Amniotic stem cell (primary cell): ENCODE measurements around the gene ZCWPW1.
"Not testable (repeated sequence)": the region's sequence is repeated elsewhere in the genome, so short reads cannot be mapped to it uniquely, and the experiment has no call there.

Experiments
- DNase-seq: peaks from one replicate; lab custom pipeline; 2025; lab: John Stamatoyannopoulos, UW

Gene ZCWPW1

DNA sequence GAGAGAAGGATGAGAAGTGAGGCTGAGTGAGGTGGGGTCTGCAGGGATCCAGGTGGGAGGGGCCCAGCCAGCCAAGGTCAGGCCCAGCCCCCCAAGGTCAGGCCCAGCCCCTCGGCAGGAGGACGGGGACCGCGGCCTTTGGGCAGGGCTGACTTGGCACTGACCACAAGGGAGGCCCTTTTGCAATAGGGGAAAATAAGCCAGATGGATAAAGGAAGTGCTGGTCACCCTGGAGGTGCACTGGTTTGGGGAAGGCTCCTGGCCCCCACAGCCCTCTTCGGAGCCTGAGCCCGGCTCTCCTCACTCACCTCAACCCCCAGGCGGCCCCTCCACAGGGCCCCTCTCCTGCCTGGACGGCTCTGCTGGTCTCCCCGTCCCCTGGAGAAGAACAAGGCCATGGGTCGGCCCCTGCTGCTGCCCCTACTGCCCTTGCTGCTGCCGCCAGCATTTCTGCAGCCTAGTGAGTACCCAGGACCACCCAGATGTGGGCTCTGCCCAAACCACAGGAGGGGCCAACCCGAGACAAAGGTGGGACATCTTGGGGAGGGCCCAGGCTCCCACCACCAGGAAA is 55.2 kb downstream of the ZCWPW1 start, which contains the start of gene PILRA:
PILRA (plus strand) TSS at position 227 of the 571 bp plus-strand sequence; CDS start at position 397, 170 bp downstream.
- DNase-seq, result no peak

DNA sequence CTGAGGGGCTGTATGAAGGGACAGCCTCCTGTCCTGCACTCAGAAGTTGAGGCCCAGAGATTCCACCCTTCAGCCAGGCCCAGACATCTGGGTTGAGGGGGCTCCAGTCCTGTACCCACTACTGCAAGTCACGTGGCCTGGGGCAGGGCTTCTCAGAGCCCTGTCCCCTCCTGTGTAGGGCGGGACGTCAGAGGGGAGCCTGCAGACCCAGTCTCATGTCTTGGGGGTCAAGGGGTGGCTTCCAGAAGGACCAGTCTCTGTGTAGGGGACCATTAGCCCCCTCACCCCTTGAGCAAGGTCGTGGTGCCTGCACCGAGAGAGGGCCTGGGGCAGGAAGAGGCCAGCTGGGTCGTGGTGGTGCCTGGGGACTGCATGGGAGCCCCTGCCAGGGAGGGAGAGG is 55.8 kb downstream of the ZCWPW1 start:
- no peak for DNase-seq

DNA sequence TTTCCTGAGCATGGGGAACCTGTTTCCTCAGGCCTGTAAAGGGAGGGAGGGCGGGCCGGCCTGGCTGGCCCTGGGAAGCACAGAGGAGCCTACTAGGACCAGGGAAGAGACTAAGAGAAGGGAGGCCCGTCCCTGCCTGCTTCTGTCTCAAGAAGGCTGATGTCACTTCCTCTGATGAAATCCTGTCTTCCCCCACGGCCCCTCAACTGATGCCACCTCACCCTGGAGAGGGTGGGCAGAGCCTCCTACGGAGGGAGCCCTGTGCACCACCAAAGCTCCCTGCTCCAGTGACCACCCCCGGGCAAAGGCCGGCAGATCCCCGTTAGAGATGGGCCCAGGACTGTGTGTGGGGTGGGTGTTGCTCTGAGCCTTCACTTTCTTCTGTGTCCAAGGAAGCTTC is 56.2 kb downstream of the ZCWPW1 start:
- DNase-seq, result no peak

DNA sequence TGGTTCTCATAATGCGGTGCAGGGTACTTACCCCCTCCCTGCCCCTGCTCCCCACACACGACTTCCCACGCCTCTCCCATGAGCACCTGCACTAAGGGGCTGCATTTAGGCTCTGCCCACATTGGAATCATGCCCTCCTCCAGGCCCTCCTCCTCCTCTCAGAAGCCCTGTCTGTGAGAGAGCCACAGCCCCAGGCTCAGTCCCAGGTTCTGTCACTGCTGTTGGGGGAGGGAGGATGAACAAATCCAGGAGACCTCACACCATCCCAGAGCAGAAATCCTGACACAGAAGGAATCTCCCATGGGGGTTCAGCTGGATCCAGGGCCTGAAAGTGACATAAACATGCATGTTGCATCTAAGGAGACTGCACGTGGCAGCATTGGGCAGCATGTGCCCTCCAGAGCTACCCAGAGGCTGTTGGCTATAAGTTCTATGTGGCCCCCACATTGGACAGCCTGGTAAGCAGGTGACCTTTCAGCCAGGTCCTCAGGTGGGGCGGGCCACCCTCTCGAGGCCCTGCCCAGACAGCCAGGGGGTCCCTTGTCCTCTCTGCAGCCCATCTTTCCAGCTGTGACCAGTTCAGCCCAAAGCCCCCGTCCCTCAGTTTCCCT is 56.8 kb downstream of the ZCWPW1 start:
- no peak for DNase-seq

DNA sequence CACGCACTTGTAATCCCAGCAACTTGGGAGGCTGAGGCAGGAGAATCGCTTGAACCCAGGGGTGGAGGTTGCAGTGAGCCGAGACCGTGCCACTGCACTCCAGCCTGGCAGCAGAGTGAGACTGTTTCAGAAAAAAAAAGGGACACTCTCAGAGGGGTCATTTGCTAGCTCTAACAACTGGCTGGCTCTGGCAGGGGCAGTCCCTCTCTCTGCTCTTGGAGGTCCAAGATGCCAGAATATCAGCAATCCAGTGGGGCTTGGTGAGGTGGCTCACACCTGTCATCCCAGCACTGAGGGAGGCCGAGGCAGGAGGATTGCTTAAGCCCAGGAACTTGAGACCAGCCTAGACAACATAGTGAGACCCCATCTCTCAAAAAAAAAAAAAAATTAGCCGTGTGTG is 57.8 kb downstream of the ZCWPW1 start:
- no peak for DNase-seq

DNA sequence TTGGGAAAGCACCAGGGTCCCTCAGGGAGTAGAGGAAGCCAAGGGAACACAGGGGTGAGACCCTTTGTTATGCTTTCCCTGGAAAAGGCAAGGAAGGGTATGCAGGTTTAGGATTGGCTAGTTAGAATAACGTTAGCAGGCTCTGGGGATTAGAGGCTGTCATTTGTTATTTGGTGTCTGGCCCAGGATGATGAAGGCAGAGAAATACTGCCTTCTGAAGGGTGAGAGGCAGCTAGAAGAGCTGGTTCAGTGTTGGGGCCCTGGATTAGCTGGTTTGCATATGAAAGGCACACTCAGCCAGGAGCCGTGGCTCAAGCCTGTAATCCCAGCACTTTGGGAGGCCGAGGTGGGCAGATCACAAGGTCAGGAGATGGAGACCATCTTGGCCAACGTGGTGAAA is 58.2 kb downstream of the ZCWPW1 start:
- no peak for DNase-seq

DNA sequence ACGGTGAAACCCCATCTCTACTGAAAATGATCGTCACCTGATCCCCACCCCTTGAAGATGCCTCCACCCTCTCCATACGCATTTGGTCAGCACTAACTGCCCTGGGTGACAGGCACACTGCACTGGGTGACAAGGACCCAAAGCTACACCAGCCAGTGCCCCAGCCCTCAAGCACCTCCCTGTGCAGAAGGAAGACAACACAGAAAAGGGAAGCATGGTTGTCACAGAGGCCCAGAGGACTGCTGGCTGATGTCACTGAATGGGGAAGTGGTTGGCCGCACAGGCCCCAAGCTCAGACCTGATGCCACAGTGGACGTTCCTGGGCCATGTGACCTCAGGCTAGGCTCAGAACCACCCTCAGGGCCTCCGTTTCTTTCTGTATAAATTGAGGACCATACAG is 59.4 kb downstream of the ZCWPW1 start:
- no peak for DNase-seq

DNA sequence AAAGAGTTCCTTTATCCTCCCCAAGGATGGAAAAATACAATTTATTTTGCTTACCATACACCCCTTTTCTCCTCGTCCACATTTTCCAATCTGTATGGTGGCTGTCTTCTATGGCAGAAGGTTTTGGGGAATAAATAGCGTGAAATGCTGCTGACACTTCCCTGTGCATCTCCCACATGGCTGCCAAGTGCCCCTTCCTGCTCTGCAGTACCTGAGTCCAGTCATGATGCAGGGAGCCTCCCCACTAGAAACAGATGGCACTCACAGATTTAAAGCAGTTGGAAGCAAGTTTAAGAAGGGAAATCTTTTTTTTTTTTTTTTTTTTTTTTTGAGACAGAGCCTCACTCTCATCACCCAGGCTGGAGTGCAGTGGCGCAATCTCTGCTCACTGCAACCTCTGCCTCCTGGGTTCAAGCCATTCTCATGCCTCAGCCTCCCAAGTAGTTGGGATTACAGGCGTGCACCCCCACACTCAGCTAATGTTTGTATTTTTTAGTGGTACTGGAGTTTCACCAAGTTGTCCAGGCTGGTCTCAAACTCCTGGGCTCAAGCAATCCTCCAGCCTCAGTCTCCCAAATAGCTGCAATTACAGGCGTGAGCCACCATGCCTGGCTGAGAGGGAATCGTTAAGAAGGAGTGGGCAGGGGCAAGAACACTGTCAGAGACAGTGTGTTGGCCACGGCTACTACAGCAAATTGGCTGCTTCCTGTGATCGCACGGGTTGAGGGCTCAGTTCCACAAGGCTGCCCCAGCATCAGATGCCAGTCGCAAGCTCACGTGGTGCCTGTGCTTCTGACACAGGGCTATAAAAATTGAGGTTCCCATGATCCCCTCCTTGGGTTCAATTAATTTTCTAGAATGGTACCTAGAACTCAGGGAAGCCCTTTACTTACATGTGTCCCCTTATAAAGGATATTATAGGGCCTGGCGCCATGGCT is 60.6 kb downstream of the ZCWPW1 start:
- DNase-seq, result no peak

DNA sequence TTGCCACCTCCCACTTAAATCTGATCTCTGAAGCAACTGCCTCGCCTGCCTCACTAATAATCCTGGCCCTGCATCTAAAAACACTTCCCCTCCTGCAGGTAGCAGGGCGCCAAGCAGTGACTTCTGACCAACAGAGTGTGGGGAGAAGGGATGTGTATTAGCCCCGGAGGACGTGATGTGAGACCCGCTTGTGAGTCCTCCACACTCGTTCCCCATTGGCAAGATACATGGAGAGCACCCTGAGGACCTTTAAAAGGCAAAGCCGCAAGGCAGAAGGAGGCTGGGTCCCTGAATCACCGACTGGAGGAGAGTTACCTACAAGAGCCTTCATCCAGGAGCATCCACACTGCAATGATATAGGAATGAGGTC is 61.3 kb downstream of the ZCWPW1 start:
- no peak for DNase-seq

DNA sequence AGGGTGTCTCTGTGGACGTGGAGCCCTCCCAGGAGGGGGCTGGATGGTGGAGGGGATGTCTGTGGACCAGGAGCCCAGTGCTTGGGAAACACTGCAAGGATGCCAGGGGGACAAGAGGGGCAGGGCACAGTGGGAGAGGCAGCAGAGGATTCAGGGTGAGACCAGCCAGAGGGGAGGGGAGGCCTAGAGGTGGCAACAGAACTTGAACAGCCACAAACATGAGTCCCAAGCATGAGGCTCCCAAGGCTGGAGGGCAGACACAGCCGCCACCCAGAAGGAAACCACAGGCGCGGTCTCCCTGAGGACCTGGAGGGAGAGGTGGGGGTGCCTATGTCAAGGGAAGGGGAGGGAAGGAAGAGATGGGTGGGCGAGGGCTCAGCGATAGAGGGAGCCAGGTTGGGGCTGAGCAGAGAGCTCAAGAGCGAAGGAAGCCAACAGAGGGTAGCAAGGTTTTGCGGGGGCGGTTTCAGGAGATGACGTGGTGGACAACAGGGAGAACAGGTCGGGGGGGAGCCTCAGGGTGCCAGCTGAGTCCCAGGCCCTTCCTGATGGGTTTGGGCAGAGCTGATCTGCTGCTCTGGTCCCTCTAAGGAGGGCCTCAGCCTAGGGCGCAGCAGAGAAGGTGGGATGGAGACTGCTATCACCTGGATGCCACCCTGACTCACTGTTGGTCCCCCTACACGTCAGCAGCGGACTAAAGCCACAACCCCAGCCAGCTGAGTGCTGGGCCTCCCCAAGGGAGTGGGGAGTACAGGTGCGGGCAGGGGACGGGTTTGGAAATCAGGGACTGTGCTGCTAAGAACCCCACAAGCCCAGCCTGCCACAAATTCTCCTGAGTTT is 61.9 kb downstream of the ZCWPW1 start:
- DNase-seq, result no peak

DNA sequence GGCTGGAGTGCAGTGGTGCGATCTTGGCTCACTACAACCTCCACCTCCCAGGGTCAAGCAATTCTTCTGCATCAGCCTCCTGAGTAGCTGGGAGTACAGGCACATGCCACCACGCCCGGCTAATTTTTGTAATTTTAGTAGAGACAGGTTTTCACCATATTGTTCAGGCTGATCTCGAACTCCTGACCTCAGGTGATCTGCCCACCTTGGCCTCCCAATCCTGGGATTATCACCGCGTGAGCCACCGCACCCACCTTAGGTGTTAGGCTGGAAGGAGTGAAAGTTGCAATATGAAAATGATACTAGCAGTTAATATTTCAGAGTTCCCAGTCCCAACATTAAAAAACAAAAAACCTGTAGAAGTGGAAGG is 62.5 kb downstream of the ZCWPW1 start:
- not testable (repeated sequence) for DNase-seq

DNA sequence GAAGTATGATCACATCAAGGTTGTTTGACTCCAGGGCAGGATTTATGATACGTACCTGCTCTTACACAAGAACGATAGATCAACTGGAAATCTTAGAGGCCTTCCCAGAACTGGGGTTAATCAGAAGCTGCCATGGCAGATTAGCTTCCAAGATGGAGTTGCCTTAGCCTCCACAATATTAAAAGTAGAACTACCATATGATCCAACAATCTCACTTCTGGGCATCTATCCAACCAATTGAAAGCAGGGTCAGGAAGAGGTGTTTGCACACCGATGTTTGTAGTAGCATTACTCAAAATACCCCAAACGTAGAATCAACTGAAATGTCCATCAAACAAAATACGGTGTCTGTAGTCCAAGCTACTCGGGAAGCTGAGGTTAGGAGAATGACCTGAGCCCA is 64.0 kb downstream of the ZCWPW1 start:
- no peak for DNase-seq

DNA sequence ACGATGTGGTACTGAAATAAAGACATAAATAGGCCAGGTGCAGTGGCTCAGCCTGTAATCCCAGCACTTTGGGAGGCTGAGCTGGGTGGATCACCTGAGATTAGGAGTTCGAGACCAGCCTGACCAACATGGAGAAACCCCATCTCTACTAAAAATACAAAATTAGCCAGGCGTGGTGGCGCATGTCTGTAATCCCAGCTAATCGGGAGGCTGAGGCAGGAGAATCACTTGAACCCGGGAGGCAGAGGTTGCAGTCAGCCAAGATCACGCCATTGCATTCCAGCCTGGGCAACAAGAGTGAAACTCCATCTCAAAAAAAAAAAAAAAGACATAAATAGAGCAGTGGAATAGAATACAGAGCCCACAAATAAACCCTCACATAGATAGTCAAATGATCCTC is 64.7 kb downstream of the ZCWPW1 start:
- not testable (repeated sequence) for DNase-seq

DNA sequence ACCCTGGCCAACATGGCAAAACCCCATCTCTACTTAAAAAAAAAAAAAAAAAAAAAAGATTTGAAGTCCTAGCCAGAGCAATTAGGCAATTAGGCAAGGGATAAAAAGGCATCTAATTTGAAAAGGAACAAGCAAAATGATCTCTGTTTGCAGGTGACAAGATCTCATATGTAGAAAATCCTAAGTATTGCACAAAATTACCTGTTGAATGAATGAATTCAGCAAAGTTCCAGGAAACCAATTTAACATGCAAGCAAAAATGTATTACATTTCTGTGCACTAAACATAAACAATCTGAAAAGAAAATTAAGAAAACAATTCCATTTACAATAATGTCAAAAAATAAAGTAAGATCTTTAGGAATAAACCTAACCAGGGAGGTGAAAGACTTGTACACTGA is 65.4 kb downstream of the ZCWPW1 start:
- no peak for DNase-seq

DNA sequence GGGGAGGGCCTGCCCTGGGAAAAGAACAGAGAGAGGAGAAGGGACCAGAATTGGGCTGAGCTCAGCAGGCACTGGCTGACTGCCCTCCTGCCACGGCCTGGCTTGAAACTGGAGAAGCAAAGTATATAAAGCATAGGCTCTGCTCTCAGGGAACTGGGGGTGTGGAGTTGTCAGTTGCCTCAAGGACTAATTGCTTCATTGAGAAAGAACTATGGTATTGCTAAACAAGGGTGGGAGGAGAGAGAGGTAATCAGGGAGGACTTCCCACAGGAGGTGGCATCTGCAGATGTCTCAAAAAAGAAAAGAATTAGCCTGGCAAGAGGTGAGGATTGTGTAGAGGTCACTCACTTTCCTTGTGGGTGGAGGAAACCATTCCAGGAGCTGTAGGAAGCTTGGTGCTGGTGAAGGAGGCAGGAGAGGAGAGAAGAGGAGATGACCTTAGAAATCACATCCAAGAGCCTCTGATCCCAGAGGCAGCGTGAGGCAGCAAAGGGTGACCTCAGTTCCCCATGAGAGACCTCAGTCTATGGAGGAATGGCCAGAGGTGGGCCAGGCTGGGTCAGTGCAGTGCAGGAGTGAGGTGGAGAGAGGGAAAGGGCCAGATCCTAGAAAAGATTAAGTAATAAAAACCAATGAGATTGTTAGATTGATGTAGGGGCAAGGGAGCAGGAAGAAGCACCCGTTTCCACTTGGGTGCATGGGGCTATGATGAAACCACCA is 68.2 kb downstream of the ZCWPW1 start:
- DNase-seq, result no peak

DNA sequence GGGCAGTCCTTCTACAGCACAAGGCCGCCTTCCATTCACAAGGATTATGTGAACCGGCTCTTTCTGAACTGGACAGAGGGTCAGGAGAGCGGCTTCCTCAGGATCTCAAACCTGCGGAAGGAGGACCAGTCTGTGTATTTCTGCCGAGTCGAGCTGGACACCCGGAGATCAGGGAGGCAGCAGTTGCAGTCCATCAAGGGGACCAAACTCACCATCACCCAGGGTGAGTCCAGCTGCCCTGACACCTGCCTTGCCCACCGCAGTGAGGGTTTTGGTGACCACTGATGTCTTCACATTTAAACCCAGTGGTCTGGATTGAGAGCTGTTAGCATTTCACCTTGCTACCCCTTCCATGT is 69.7 kb downstream of the ZCWPW1 start:
- no peak for DNase-seq

DNA sequence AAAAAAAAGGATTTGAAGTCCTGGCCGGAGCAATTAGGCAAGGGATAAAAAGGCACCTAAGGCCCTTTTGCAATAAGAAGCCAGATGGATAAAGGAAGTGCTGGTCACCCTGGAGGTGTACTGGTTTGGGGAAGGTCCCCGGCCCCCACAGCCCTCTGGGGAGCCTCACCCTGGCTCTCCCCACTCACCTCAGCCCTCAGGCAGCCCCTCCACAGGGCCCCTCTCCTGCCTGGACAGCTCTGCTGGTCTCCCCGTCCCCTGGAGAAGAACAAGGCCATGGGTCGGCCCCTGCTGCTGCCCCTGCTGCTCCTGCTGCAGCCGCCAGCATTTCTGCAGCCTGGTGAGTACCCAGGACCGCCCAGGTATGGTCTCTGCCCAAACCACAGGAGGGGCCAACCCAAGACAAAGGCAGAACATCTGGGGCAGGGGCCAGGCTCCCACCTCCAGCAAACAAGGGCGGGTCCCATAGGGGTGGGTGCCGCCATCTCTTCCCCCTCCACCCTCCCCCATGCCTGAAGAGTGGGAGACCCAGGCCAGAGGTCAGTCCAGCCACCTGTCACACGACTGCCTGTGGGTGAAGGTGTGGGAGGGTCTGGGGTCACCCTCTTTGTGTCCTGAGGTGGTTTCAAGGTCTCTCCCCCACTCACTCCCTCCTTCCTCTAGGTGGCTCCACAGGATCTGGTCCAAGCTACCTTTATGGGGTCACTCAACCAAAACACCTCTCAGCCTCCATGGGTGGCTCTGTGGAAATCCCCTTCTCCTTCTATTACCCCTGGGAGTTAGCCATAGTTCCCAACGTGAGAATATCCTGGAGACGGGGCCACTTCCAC is 70.3 kb downstream of the ZCWPW1 start, which contains the start of gene PILRB:
PILRB (plus strand) TSS at position 91 of the 830 bp plus-strand sequence; CDS start at position 277, 186 bp downstream.
- DNase-seq, result no peak

DNA sequence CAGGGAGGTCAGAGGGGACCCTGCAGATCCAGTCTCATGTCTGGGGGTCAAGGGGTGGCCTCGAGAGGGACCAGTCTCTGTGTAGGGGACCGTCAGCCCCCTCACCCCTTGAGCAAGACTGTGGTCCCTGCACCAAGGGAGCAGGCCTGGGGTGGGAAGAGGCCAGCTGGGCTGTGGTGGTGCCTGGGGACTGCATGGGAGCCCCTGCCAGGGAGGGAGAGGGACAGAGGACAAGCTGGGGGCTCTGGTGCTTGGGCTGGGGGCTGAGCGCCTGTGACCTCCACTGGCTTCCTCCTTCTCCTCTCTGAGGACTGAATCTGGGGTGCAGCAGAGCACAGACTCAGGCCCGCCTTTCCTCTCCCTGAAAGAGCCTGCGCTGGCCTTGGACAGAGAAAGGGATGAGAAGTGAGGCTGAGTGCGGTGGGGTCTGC is 71.4 kb downstream of the ZCWPW1 start:
- no peak for DNase-seq

DNA sequence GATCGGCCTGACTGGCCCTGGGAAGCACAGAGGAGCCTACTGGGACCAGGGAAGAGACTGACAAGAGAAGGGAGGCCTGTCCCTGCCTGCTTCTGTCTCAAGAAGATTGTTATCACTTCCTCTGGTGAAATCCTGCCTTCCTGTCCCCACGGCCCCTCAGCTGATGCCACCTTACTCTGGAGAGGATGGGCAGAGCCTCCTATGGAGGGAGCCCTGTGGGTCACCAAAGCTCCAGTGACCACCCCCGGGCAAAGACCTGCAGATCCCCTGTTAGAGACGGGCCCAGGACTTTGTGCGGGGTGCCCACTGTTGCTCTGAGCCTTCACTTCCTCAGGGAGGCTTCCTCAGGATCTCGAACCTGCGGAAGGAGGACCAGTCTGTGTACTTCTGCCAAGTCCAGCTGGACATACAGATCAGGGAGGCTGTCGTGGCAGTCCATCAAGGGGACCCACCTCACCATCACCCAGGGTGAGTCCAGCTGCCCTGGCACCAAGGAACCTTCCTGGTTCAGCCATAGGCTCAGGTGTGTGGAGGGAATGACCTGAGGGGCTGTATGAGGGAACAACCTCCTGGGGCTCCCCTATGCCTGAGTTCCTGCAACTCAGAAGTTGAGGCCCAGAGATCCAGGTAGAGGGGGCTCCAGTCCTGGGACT is 72.0 kb downstream of the ZCWPW1 start:
- DNase-seq, result no peak

DNA sequence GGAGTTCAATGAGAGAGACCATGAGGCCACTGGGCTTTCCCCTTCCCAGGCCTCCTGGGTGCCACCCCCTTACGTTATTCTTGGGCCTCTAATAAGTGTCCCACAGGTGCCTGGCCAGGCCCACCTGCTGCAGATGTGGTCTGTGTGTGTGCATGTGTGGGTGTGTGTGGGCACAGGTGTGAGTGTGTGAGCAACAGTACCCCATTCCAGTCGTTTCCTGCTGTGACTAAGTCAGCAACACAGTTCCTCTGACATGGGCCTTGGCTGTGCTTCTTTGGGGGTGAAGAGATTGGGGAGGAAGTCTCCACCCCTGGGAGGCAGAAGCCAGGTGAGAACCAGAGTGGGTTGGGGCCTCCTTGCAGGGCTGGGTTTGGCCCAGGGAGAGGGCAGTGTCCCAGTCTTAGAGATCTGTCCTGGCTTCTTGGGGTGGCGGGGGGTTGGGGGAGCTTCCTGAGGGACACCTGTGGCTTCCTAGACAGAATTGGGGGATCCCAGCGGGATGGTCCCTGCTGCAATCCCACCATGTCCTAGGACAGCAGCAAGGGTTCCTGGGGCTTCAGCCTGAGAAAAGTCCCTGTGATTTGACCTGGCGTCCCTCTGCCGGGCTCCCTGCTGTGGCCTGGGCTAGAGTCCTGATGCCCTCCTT is 74.7 kb downstream of the ZCWPW1 start:
- DNase-seq, result no peak
